HG02852 (cell line): ENCODE results near the gene ZNF516.

Experiments used
- ATAC-seq: cut with Tn5 transposase; IDR thresholded peaks from one replicate; pipeline ENCODE4 v1.9.1; 2021; ENCODE audit warnings: mild to moderate bottlenecking, moderate library complexity; ENCODE audit not compliant: unreplicated experiment

ZNF516 gene

DNA sequence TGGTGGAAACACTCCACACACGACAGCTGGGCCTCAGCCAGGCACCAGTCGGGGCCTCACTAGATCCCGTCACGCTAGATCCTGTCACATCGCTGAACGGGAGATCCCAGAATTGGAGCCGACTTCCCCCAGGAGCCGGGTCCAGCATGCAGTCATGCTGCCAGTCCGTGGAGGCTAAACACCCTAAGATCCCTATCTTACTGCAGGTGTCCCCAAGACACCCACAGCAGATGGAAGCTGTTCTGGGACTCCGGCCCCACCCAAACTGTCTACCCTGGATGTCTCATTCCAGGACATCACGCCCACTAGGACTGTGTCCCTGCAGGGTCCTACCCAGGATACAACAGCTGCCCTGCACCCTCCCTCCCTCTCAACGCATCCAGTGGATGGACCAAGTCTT, 23.4 kb downstream of the ZNF516 start:
- no peak for ATAC-seq

- no peak for ATAC-seq
Observed at GRCh38 chr18:76468345-76469304, 26.4 kb downstream of the ZNF516 start.

- ATAC-seq = no peak
Observed at GRCh38 chr18:76467371-76468190, 27.5 kb downstream of the ZNF516 start.

GRCh38 chr18:76466410-76466991, 28.5 kb downstream of the ZNF516 start:
- ATAC-seq = no peak

DNA sequence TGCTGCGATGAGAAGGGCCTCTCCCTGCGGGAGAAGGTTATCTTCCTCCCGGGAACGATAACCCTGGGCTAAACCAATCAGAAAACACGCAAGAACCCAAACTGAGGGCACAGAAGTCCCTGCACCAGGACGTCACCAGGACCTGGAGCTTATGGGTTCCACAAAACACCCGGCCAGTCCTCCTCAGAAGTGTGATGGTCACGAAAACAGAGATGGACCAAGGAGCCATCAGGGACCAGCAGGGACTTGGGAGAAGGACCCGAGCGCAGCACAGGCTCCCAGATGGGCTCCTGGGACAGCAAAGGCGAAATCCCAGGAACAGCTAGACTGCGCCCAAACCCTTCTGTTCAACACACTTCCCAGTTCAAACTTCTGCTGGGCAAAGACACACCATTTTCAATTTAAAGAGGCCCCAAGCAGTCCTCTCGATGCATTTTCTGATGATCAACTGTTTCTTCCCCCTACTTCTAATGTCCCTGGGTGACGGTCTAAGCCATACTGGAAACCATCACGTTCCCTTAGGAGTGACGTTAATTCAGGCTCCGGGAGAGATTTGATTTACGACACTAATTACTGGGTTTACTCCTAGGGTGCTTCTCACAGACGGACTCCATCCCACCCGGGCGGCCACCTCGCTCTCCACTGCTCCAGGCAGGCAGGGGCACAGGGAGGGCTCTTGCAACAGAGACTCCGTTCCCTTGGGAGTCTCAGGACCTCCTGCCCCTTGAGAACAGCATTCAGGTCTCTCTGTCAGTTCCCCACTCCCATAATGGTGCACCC, 29.2 kb downstream of the ZNF516 start:
- no peak for ATAC-seq

- no peak for ATAC-seq
Observed at GRCh38 chr18:76464281-76465259, 30.5 kb downstream of the ZNF516 start.

DNA sequence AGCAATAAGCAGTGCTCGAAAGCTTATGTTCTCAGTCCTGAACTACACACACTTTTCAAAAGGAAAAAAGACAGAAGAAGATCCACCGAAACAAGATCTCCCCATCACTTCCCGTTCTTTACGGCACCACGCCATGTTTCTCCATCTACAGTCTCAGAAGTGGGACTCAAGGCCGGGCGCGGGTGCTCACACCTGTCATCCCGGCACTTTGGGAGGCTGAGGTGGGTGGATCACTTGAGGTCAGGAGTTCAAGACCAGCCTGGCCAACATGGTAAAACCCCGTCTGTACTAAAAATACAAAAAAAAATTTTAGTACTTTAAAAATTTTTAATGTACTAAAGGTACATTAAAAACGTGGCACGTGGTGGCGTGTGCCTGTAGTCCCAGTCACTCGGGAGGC, 31.2 kb downstream of the ZNF516 start:
- ATAC-seq = no peak

DNA sequence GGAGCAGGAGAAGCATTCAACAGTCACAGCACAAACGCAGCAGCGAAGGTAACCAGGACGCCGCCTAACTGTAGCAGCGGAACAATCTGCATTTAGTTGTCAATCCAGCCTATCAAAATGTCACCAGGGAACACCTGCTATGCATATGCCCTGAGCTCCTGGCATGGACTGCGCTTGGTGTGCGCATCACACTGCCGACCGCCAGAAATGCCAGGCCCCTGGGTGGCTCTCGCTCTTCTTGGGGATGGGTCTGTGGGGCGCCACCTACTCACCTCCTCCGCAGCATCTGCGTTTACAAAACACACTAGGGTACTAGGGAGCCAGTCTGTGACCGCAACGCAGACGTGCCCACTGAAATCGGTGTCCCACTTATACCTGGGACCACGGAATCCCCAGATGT, 31.7 kb downstream of the ZNF516 start:
- no peak for ATAC-seq

DNA sequence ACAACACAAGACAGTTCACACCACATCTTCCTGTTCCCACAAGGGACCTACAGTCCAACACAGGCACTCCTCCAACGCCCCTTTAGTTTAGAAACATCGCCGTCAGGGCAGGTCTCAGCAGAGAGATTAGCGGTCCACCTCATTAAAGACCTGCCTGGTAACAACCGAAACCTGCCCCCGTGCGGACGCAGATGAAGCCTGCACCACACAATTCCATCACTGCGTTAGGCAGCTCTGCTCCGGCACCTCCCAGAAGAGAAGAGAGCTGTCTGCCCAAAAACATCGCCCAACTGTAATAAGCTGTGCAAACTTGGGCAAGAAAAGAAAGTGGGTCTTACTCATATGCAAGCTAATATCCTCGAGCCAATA, 32.7 kb downstream of the ZNF516 start:
- ATAC-seq = no peak

DNA sequence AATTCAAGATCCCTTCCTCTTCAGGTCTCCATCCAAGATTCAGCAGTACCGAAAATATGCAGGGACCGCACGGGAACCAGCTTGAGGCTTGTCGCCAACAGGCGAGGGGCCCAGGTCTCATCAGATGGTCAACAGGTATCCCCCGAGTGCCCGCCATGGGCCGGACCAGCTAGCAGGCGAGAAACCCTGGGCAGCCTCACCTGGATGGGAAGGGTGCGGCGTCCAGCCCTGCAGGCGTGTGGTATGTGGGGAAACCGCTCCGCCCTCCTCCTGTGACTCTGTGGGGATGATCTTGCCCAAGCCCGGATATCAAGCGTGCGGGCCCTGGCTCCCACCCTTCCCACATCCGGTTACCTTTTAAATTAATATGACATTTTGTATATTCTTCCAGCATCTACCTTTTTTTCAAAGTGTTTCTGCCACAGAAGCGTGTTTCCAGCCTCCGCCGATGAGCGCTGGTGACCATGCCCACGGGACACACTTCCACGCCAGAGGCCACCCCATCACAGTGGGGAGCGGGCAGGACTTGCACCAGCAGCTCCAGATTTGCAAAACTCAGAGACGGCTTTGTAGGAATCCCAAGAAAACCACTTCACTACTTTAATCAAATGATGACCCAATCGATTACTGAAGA, 33.2 kb downstream of the ZNF516 start:
- no peak for ATAC-seq

- no peak for ATAC-seq
Observed at GRCh38 chr18:76461148-76461547, 33.9 kb downstream of the ZNF516 start.

GRCh38 chr18:76460482-76460881, 34.6 kb downstream of the ZNF516 start:
- no peak for ATAC-seq

DNA sequence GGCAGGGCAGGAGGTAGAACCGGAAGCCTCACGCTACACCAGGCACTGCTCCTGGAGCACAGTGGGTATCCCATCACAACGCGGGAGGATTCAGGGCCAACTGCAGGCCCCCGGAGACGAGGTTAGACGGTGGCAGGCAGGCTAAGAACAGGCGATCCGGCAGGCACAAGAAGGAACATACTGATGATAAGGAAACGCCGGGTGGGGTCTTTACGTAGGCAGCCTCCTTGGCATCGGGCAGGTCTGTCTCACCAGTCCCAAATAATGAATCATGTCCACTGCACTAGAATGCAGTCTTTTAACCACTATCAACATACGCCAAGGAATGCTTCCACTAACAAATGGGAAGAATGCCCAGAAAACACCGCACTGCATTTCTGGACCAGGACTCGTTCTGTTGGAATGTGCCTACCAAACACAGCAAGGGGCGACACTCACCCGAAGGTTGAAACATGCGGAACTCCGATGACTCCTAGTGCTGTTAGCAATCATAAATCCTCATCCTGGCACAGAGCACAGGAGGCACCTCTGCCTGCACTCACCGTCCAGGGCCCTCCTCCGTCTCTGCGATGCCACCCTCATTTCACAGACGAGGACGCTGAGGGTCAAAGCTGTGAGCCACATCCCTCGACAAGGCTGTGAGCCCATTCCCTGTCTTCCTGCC, 35.2 kb downstream of the ZNF516 start:
- ATAC-seq = no peak

GRCh38 chr18:76459312-76459686, 35.7 kb downstream of the ZNF516 start:
- no peak for ATAC-seq

DNA sequence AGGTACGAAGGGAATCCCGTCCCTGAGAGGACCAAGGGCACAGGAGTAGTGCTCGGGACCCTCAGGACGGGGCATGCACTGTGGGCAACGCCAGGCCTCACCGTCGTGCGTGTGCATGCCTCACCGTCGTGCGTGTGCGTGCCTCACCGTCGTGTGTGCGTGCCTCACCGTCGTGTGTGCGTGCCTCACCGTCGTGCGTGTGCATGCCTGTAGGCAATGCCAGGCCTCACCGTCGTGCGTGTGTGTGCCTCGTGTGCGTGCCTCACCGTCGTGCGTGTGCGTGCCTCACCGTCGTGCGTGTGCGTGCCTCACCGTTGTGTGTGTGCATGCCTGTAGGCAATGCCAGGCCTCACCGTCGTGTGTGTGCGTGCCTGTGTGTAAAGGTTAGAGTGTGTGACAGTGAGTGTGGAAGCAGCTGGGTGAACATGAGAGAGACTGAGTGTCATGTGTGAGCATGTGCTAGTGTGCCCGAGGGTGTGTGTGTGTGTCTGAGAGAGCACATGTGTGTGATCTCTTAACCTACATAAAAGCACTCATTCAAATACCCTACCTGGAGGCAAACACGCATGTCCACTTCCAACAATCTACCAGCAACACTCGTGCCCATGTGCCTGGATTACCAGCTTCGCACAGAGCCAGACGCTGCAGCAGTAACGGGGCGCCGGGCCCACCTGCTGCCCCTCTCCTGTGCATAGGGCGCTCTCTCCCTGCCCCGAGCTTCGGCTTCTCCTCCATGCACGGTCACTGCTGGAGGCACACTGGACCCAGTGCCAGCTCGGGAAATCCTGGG, 36.3 kb downstream of the ZNF516 start:
- no peak for ATAC-seq

DNA sequence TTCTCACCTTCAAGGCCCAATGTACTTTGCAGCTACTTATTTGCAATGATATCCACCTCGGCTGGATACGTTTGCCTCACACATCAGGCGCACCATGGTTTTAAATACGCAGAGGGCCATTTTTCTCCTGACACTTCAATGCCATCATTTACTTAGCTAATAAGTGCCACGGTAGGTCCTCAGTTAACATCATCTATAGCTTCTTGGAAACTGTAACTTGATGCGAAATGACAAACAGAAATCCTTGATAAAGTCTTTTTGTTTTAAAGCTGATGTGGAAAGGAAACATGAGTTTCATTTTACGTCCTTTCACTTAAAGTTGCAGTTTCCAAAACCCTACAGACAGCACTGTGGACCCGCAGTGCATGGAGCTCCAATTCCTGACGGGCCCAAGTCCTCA, 37.1 kb downstream of the ZNF516 start:
- ATAC-seq = no peak

- ATAC-seq = no peak
Observed at GRCh38 chr18:76457475-76457874, 37.6 kb downstream of the ZNF516 start.

DNA sequence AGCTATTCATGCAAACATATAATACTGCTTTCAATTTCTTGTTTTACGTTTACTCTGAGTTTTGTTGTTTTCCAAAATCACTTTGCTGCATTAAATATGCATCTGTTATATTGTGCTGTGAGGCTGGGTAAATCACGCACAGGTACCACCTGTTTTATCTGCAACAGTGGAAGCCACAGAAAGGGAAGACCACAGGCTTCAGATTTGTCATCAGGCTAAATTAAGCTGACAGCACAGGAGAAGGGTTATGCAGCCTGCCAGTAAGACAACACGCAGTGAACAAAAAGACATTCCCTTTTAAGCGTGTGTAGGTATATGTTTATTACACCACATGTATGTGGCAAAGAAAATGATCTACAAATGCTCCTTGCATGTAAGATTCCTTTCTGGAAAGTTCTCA, 38.2 kb downstream of the ZNF516 start:
- ATAC-seq = no peak
